ENCODE results near the gene FREM2.

Gene FREM2

GRCh38 chr13:38769526-38769925 is 82.6 kb downstream of the FREM2 start:
- FAIRE-seq (no peak), DNase-seq (ENCODE audit: insufficient read length, low spot score) (no peak)

DNA sequence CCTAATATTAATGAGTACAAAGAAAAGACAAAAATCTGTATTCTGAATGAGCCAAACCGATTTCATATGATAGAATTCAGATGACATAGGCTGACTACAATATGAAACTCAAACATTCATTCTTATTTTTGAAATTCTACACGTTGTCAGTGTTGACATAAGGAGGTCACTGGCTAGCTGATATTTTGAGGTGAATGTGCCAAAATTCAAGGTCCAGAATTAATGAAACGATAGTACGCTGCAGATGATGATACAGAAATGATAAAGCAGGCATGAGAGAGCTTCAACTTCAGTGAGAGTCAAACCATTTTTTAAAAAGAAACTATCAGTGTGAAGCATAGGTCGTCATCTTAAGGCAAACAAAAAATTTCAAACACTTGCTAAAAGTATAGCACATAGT is 88.2 kb downstream of the FREM2 start:
- no peak for TF ChIP-seq CTCF (IDR thresholded peaks at IDR 0.05; ENCODE audit: insufficient read depth, missing control alignments)
- FAIRE-seq (no peak), DNase-seq (ENCODE audit: insufficient read length, low spot score) (no peak)

More at GRCh38 chr13:38769526-38769925, 82.6 kb downstream of the FREM2 start:
- no peak for TF ChIP-seq CTCF (IDR thresholded peaks at IDR 0.05; ENCODE audit: insufficient read depth, missing control alignments)

- no peak for TF ChIP-seq CTCF (IDR thresholded peaks at IDR 0.05; ENCODE audit: insufficient read depth, missing control alignments)
- FAIRE-seq (no peak), DNase-seq (ENCODE audit: insufficient read length, low spot score) (no peak)
Measured at GRCh38 chr13:38777347-38778119, 90.7 kb downstream of the FREM2 start.

DNA sequence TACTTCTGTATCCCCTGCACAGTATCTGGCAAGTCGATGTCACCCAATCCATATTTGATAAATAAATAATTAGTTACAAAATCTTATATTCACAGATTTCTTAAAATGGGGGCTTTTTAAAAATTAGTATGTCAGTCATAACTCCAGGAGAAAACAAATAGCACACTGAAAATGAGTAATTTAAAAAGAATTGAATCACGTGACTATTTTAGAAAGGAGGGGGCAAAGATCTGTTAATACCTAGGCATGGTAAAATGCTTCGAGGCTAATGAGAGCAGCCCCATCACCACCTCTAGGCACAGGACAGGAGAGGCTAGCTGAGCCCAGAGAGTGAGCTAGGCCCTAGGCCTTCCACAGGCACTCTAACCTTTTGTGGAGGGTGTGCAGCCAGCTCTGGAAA is 94.7 kb downstream of the FREM2 start:
- no peak for TF ChIP-seq CTCF (IDR thresholded peaks at IDR 0.05; ENCODE audit: insufficient read depth, missing control alignments)
- FAIRE-seq, result no peak

GRCh38 chr13:38784036-38784880 is 97.4 kb downstream of the FREM2 start:
- no peak for TF ChIP-seq CTCF (IDR thresholded peaks at IDR 0.05; ENCODE audit: insufficient read depth, missing control alignments)
- no peak for DNase-seq (ENCODE audit: insufficient read length, low spot score)
- no peak for FAIRE-seq

More for the DNA sequence above, 94.7 kb downstream of the FREM2 start:
- no peak for DNase-seq (ENCODE audit: insufficient read length, low spot score)

- no peak for TF ChIP-seq CTCF (IDR thresholded peaks at IDR 0.05; ENCODE audit: insufficient read depth, missing control alignments)
- FAIRE-seq, result no peak
- no peak for DNase-seq (ENCODE audit: insufficient read length, low spot score)
Measured at GRCh38 chr13:38785042-38785441, 98.2 kb downstream of the FREM2 start.
